Testis (tissue), 2 donors: Measurements from ENCODE around the gene CCDC149.

Experiments
- CTCF ChIP-seq, 3 experiments: fragments of 450-650 bp in 2 of 3; fragments of 200-600 bp in 1 of 3; sonication (generic) in 1 of 3; IDR thresholded peaks; one replicate each; pipeline ENCODE4 v1.5.1; 2016 to 2019; ENCODE audit warnings: antibody characterized with exemption in 3 of 3, mild to moderate bottlenecking in 2 of 3, moderate library complexity in 1 of 3
- POLR2A ChIP-seq: fragments of 450-650 bp; IDR thresholded peaks from one replicate; pipeline ENCODE4 v1.6.1; 2017; ENCODE audit warnings: antibody characterized with exemption, mild to moderate bottlenecking, moderate library complexity

GRCh38 chr4:24896056-24896455 is 16.8 kb downstream of the CCDC149 start:
- TF ChIP-seq CTCF (IDR thresholded peaks at IDR 0.05) (no peak), POLR2A (no peak)
